Bronchial epithelial cell (primary cell): Measurements from ENCODE around the gene SEL1L3. TPM values are rescaled to one million over a fixed set of nuclear protein-coding genes. Genes with fewer than 3 reads are reported as not detected.

Experiments used
- DNase-seq: peaks from one replicate; pipeline ENCODE4 v3.0.0-alpha.2; 2010; ENCODE audit warnings: low read depth
- FAIRE-seq: peaks from 2 replicates; lab custom pipeline; 2011; peaks lifted over from hg19 to GRCh38; lab: Jason Lieb, UNC
- H3K27me3 ChIP-seq: 2 replicates; pipeline ENCODE4 v1.5.1; 2011; ENCODE audit warnings: low read length; ENCODE audit not compliant: control insufficient read depth, insufficient read depth
- H3K36me3 ChIP-seq: 2 replicates; pipeline ENCODE4 v1.5.1; 2011; ENCODE audit warnings: low read length; ENCODE audit not compliant: control insufficient read depth, insufficient read depth
- H3K4me3 ChIP-seq: 2 replicates; pipeline ENCODE4 v1.5.1; 2011; ENCODE audit warnings: mild to moderate bottlenecking, low read depth, low read length, control low read depth
- CTCF ChIP-seq: IDR thresholded peaks from 2 replicates; pipeline ENCODE4 v1.5.1; 2011; ENCODE audit warnings: mild to moderate bottlenecking, moderate library complexity, low read length, control low read depth, inconsistent platforms; ENCODE audit not compliant: insufficient read depth, severe bottlenecking
- total RNA-seq: library from RNA; depleted of rRNA; stranded (reverse); fragments of >200 nt; gene quantifications from 2 replicates; pipeline ENCODE4 v1.2.1, GENCODE V29; 2014

The SEL1L3 gene
- total RNA-seq, 1 donor from 2014 or later, result 117 TPM

- TF ChIP-seq CTCF, result no peak
- DNase-seq, result no peak
- no peaks in the 10 kb centered on the region for H3K36me3 ChIP-seq
- no peaks in the 10 kb centered on the region for H3K27me3 ChIP-seq
- no peak overlapping the region for H3K4me3 ChIP-seq
- FAIRE-seq, result no peak
Observed at GRCh38 chr4:25713812-25714211, 149.0 kb downstream of the SEL1L3 start.

- H3K4me3 ChIP-seq, result no peak overlapping the region
- no peaks in the 10 kb centered on the region for H3K36me3 ChIP-seq
- no peaks in the 10 kb centered on the region for H3K27me3 ChIP-seq
- no peak for DNase-seq
- FAIRE-seq, result no peak
- TF ChIP-seq CTCF, result no peak
Observed at GRCh38 chr4:25712611-25713010, 150.2 kb downstream of the SEL1L3 start.

- H3K36me3 ChIP-seq, result no peaks in the 10 kb centered on the region
- H3K27me3 ChIP-seq, result no peaks in the 10 kb centered on the region
- no peak for TF ChIP-seq CTCF
- DNase-seq (no peak), FAIRE-seq (no peak)
- no peak overlapping the region for H3K4me3 ChIP-seq
Observed at GRCh38 chr4:25710637-25711036, 152.2 kb downstream of the SEL1L3 start.

- no peak for TF ChIP-seq CTCF
- Histone ChIP-seq H3K36me3 (no peaks in the 10 kb centered on the region), H3K4me3 (no peak overlapping the region), H3K27me3 (no peaks in the 10 kb centered on the region)
- DNase-seq (no peak), FAIRE-seq (no peak)
Observed at GRCh38 chr4:25704516-25704915, 158.3 kb downstream of the SEL1L3 start.

- FAIRE-seq, result no peak
- H3K36me3 ChIP-seq, result no peaks in the 10 kb centered on the region
- DNase-seq, result peak; percentile 30
- H3K27me3 ChIP-seq, result no peaks in the 10 kb centered on the region
- TF ChIP-seq CTCF, result no peak
- H3K4me3 ChIP-seq, result no peak overlapping the region
Observed at GRCh38 chr4:25703731-25704388, 158.9 kb downstream of the SEL1L3 start.

- H3K36me3 ChIP-seq, result no peaks in the 10 kb centered on the region
- no peaks in the 10 kb centered on the region for H3K27me3 ChIP-seq
- FAIRE-seq, result no peak
- no peak for DNase-seq
- TF ChIP-seq CTCF, result no peak
- no peak overlapping the region for H3K4me3 ChIP-seq
Observed at GRCh38 chr4:25702848-25703247, 159.9 kb downstream of the SEL1L3 start.
